A549 (cell line): Measurements from ENCODE around the gene ZIM2. TPM values are rescaled to one million over a fixed set of nuclear protein-coding genes. Genes with fewer than 3 reads are reported as not detected.

Experiments
- ATAC-seq, 2 experiments: fragments of 200-7000 bp in 1 of 2; fragments of >200 bp in 1 of 2; cut with Nextera tagmentation in 1 of 2; cut with Tn5 transposase in 1 of 2; 3 replicates each; pipeline versions ENCODE4 v1.8.0 to v1.9.1; 2018 to 2020; ENCODE audit warnings: mild to moderate bottlenecking in 1 of 2, moderate library complexity in 1 of 2
- CTCF ChIA-PET: fragments of 300-600 bp; sonication (Branson Sonifier 250); formaldehyde crosslinking; extraction: SDS; loops from one replicate; lab custom pipeline; 2021; ENCODE audit warnings: antibody characterized with exemption, inconsistent platforms; lab: Yijun Ruan, JAX
- POLR2A ChIA-PET: fragments of 350-600 bp; formaldehyde crosslinking; extraction: SDS; loops from one replicate; lab custom pipeline; 2021; ENCODE audit warnings: antibody characterized with exemption, inconsistent platforms; lab: Yijun Ruan, JAX
- DNase-seq, 2 experiments: peaks; one replicate each; pipeline versions ENCODE4 v3.0.0 to v3.0.0-alpha.2; 2011 to 2016; ENCODE audit warnings: low read depth in 1 of 2, low spot score in 1 of 2
- FAIRE-seq: peaks from 2 replicates; lab custom pipeline; 2011; peaks lifted over from hg19 to GRCh38; lab: Jason Lieb, UNC
- H3K27ac ChIP-seq, 2 experiments: fragments of >200 bp; sonication (Bioruptor Twin); formaldehyde crosslinking; 3 replicates each; pipeline ENCODE4 v1.5.1; 2016 to 2017
- H3K4me1 ChIP-seq: fragments of >200 bp; sonication (Bioruptor Twin); formaldehyde crosslinking; 3 replicates; pipeline ENCODE4 v1.6.1; 2016
- H3K4me2 ChIP-seq: fragments of >200 bp; sonication (Bioruptor Twin); formaldehyde crosslinking; 3 replicates; pipeline ENCODE4 v1.6.1; 2016
- H3K4me3 ChIP-seq: fragments of >200 bp; sonication (Bioruptor Twin); formaldehyde crosslinking; 3 replicates; pipeline ENCODE4 v1.5.1; 2016
- H3K9me3 ChIP-seq: fragments of >200 bp; sonication (Bioruptor Twin); formaldehyde crosslinking; 3 replicates; pipeline ENCODE4 v1.6.1; 2016
- ATOH8 ChIP-seq: fragments of 250-450 bp; sonication (Bioruptor Pico); IDR thresholded peaks from 2 replicates; pipeline ENCODE4 v1.5.0; 2020; ENCODE audit warnings: low read depth, mild to moderate bottlenecking, moderate library complexity
- BHLHE40 ChIP-seq: IDR thresholded peaks from 2 replicates; pipeline ENCODE4 v1.6.1; 2012; ENCODE audit warnings: low read depth, low read length, inconsistent platforms
- CBX2 ChIP-seq: fragments of 200-600 bp; sonication (generic); IDR thresholded peaks from 2 replicates; pipeline ENCODE4 v1.6.1; 2016; ENCODE audit warnings: low read depth, mild to moderate bottlenecking, borderline replicate concordance
- CEBPB ChIP-seq, 2 experiments: fragments of >200 bp in 1 of 2; sonication (Bioruptor Twin) in 1 of 2; formaldehyde crosslinking in 1 of 2; IDR thresholded peaks; 2 replicates each; pipeline ENCODE4 v1.6.1; 2012 to 2016
- CHD2 ChIP-seq: fragments of 150-350 bp; IDR thresholded peaks from 2 replicates; pipeline ENCODE4 v1.6.1; 2014; ENCODE audit warnings: low read length; ENCODE audit not compliant: partially characterized antibody
- CHD4 ChIP-seq: fragments of 200-600 bp; sonication (generic); IDR thresholded peaks from 2 replicates; pipeline ENCODE4 v1.6.1; 2016; ENCODE audit warnings: antibody characterized with exemption, mild to moderate bottlenecking, borderline replicate concordance
- EHF ChIP-seq: fragments of 250-450 bp; sonication (Bioruptor Pico); IDR thresholded peaks from 2 replicates; pipeline ENCODE4 v1.5.0; 2020; ENCODE audit warnings: mild to moderate bottlenecking
- EHMT2 ChIP-seq: fragments of 200-600 bp; sonication (generic); IDR thresholded peaks from 2 replicates; pipeline ENCODE4 v1.6.1; 2016; ENCODE audit warnings: antibody characterized with exemption, low read depth, mild to moderate bottlenecking, moderate library complexity
- ELK1 ChIP-seq: fragments of 150-350 bp; IDR thresholded peaks from 2 replicates; pipeline ENCODE4 v1.6.1; 2014; ENCODE audit warnings: low read depth, mild to moderate bottlenecking, low read length
- ESRRA ChIP-seq: fragments of 150-350 bp; IDR thresholded peaks from 2 replicates; pipeline ENCODE4 v1.6.1; 2014; ENCODE audit warnings: mild to moderate bottlenecking, low read length, borderline replicate concordance
- GATA3 ChIP-seq: IDR thresholded peaks from 2 replicates; pipeline ENCODE4 v1.6.1; 2012; ENCODE audit warnings: borderline replicate concordance
- HEYL ChIP-seq: fragments of 250-450 bp; sonication (Bioruptor Pico); IDR thresholded peaks from 2 replicates; pipeline ENCODE4 v1.8.0; 2021; ENCODE audit warnings: mild to moderate bottlenecking, moderate library complexity
- HOXB13 ChIP-seq: fragments of 250-450 bp; sonication (Bioruptor Pico); IDR thresholded peaks from 2 replicates; pipeline ENCODE4 v1.5.0; 2020; ENCODE audit warnings: low read depth, mild to moderate bottlenecking, moderate library complexity
- KDM1A ChIP-seq: fragments of 200-600 bp; sonication (generic); IDR thresholded peaks from 2 replicates; pipeline ENCODE4 v1.6.1; 2016; ENCODE audit warnings: low read depth, mild to moderate bottlenecking
- KDM5A ChIP-seq: fragments of 200-600 bp; sonication (generic); IDR thresholded peaks from 2 replicates; pipeline ENCODE4 v1.6.1; 2016; ENCODE audit warnings: antibody characterized with exemption, mild to moderate bottlenecking
- MAFK ChIP-seq: fragments of 450-650 bp; IDR thresholded peaks from 2 replicates; pipeline ENCODE4 v1.6.1; 2014; ENCODE audit not compliant: partially characterized antibody
- MAZ ChIP-seq: fragments of 150-350 bp; IDR thresholded peaks from 2 replicates; pipeline ENCODE4 v1.6.1; 2014; ENCODE audit warnings: antibody characterized with exemption, low read depth, low read length, borderline replicate concordance
- MYC ChIP-seq: IDR thresholded peaks from 2 replicates; pipeline ENCODE4 v1.6.1; 2012; ENCODE audit warnings: mild to moderate bottlenecking, inconsistent platforms, low read length, improper control_type of control experiment, borderline replicate concordance
- NFE2L2 ChIP-seq: fragments of 150-350 bp; conservative IDR thresholded peaks from 2 replicates; pipeline ENCODE4 v1.6.1; 2014; ENCODE audit warnings: low read length
- NR3C1 ChIP-seq: fragments of >200 bp; sonication (Bioruptor Twin); formaldehyde crosslinking; IDR thresholded peaks from 3 replicates; pipeline ENCODE4 v1.6.1; 2017
- RAD21 ChIP-seq, 2 experiments: fragments of >200 bp in 1 of 2; sonication (Bioruptor Twin) in 1 of 2; formaldehyde crosslinking in 1 of 2; IDR thresholded peaks in 1 of 2; conservative IDR thresholded peaks in 1 of 2; 2 replicates in 1 of 2; 3 replicates in 1 of 2; pipeline ENCODE4 v1.6.1; 2012 to 2018; ENCODE audit warnings: inconsistent platforms in 1 of 2
- RCOR1 ChIP-seq: fragments of 150-350 bp; IDR thresholded peaks from 2 replicates; pipeline ENCODE4 v1.6.1; 2014; ENCODE audit warnings: antibody characterized with exemption, low read length, low read depth
- REST ChIP-seq: fragments of 200-600 bp; sonication (generic); IDR thresholded peaks from 2 replicates; pipeline ENCODE4 v1.6.1; 2016; ENCODE audit warnings: antibody characterized with exemption, mild to moderate bottlenecking, moderate library complexity
- RNF2 ChIP-seq: fragments of 200-600 bp; sonication (generic); IDR thresholded peaks from 2 replicates; pipeline ENCODE4 v1.6.1; 2016; ENCODE audit warnings: low read depth, mild to moderate bottlenecking, antibody characterized with exemption, moderate library complexity, borderline replicate concordance
- SREBF2 ChIP-seq: fragments of 450-650 bp; IDR thresholded peaks from 2 replicates; pipeline ENCODE4 v1.6.1; 2014; ENCODE audit warnings: mild to moderate bottlenecking, moderate library complexity
- TFCP2L1 ChIP-seq: fragments of 250-450 bp; sonication (Bioruptor Pico); IDR thresholded peaks from 2 replicates; pipeline ENCODE4 v1.5.0; 2021; ENCODE audit warnings: mild to moderate bottlenecking
- ZC3H11A ChIP-seq: fragments of 450-650 bp; IDR thresholded peaks from 2 replicates; pipeline ENCODE4 v1.6.1; 2014; ENCODE audit warnings: antibody characterized with exemption, mild to moderate bottlenecking
- ZSCAN20 ChIP-seq: fragments of 250-450 bp; sonication (Bioruptor Pico); IDR thresholded peaks from 2 replicates; pipeline ENCODE4 v1.8.0; 2022; ENCODE audit warnings: mild to moderate bottlenecking, moderate library complexity
- WGBS: methylation state at CpG from one replicate; pipeline ENCODE4 v1.1.6; 2017; ENCODE audit errors: missing lambda C conversion rate; 5-methylcytosine and 5-hydroxymethylcytosine counted together
- polyA plus RNA-seq, 4 experiments: library from polyadenylated mRNA; depleted of rRNA in 3 of 4; stranded (reverse); fragments of >200 nt; fragmentation: RNase III in 1 of 4; extraction: RNeasy Plus Mini Kit Qiagen cat#74134 plus additional on column Dnase treatment in 1 of 4; gene quantifications; 2 replicates in 3 of 4; 3 replicates in 1 of 4; pipeline ENCODE4 v1.2.3, GENCODE V29; 2011 to 2017

The ZIM2 gene
- polyA plus RNA-seq, 2 of the 4 experiments (the other 2 are of a cell fraction): not detected

- WGBS: 2% methylated on average over 7 of the region's 7 CpGs
- no peak overlapping the region for H3K4me2 ChIP-seq
- POLR2A ChIA-PET: no interaction called here
- H3K27ac ChIP-seq: no peak overlapping the region
- FAIRE-seq (no peak), ATAC-seq (no peak), DNase-seq (no peak)
- no peaks in the 10 kb centered on the region for H3K4me1 ChIP-seq
- TF ChIP-seq RCOR1 (no peak), EHF (CRISPR knock-in tag) (no peak), ATOH8 (no peak), HOXB13 (CRISPR knock-in tag) (no peak), RAD21 (conservative IDR thresholded peaks at IDR 0.05 in 1 of 2, IDR thresholded peaks at IDR 0.05 in 1 of 2) (no peak), NR3C1 (no peak), TFCP2L1 (CRISPR knock-in tag) (no peak), MAFK (no peak), MAZ (no peak), KDM5A (no peak), REST (no peak), ZC3H11A (no peak), CEBPB (IDR thresholded peaks at IDR 0.05) (no peak), CHD2 (no peak)
- TF ChIP-seq, all 56 proteins: peak for 0
- CTCF ChIA-PET: interaction anchor here (1.8 kb wide), 1 partner anchor 9 kb away, joined by 3 read pairs; no protein-coding TSS in a partner anchor
- Histone ChIP-seq H3K9me3 (peaks cover 43% of the 10 kb centered on the region), H3K4me3 (no peak overlapping the region)
Measured at GRCh38 chr19:56814656-56815055, 25.9 kb downstream of the ZIM2 start.

- Histone ChIP-seq H3K4me1 (no peaks in the 10 kb centered on the region), H3K27ac (no peak overlapping the region), H3K4me2 (no peak overlapping the region), H3K9me3 (peaks cover 40% of the 10 kb centered on the region; the same call in 2 of the 3 replicates), H3K4me3 (no peak overlapping the region)
- DNase-seq (no peak), ATAC-seq (no peak), FAIRE-seq (no peak)
- ChIA-PET POLR2A (no interaction called here), CTCF (interaction anchor here (1.8 kb wide), 1 partner anchor 10 kb away, joined by 3 read pairs; no protein-coding TSS in a partner anchor)
- 2% methylated on average over 5 of the region's 5 CpGs for WGBS
- TF ChIP-seq ELK1: no peak
- no peak for TF ChIP-seq KDM1A
- no peak for TF ChIP-seq CBX2
- TF ChIP-seq ESRRA: no peak
- TF ChIP-seq BHLHE40: no peak
- no peak for TF ChIP-seq MYC
- TF ChIP-seq ZSCAN20: no peak
- no peak for TF ChIP-seq GATA3
- no peak for TF ChIP-seq EHMT2
- TF ChIP-seq SREBF2: no peak
- TF ChIP-seq NFE2L2: no peak
- TF ChIP-seq RNF2: no peak
- no peak for TF ChIP-seq CHD4
- TF ChIP-seq HEYL (CRISPR knock-in tag): no peak
- no peak for TF ChIP-seq HOXB13 (CRISPR knock-in tag)
- TF ChIP-seq MAZ: no peak
Measured at GRCh38 chr19:56813531-56813930, 27.0 kb downstream of the ZIM2 start.
